HFFc6 (cell line): ENCODE measurements around the gene CNOT10. TPM values are rescaled to one million over a fixed set of nuclear protein-coding genes. Genes with fewer than 3 reads are reported as not detected.

Experiments
- DNase-seq: peaks from one replicate; pipeline ENCODE4 v3.0.0-alpha.2; 2018
- H3K27ac Mint-ChIP-seq: 2 replicates; pipeline ENCODE4 v1.8.0; 2020; ENCODE audit warnings: mild to moderate bottlenecking, mixed read lengths
- H3K27me3 Mint-ChIP-seq: 2 replicates; pipeline ENCODE4 v1.8.0; 2021; ENCODE audit warnings: mild to moderate bottlenecking, moderate library complexity, mixed read lengths; ENCODE audit not compliant: insufficient read depth
- H3K36me3 Mint-ChIP-seq: 2 replicates; pipeline ENCODE4 v1.8.0; 2021; ENCODE audit warnings: low read depth, mixed read lengths
- H3K4me1 Mint-ChIP-seq: 2 replicates; pipeline ENCODE4 v1.8.0; 2020; ENCODE audit warnings: low read depth, mixed read lengths
- H3K4me3 Mint-ChIP-seq: 2 replicates; pipeline ENCODE4 v1.8.0; 2020; ENCODE audit warnings: mild to moderate bottlenecking, moderate library complexity, mixed read lengths
- H3K9me3 Mint-ChIP-seq: 2 replicates; pipeline ENCODE4 v1.8.0; 2020; ENCODE audit warnings: mild to moderate bottlenecking, mixed read lengths
- total RNA-seq, 6 experiments: library from RNA; stranded (reverse); fragmentation: NEBNext Ultra II Directional; extraction: Animal tissue kit (Norgen Biotek cat#: 25700); gene quantifications; 2 replicates in 1 of 6; 3 replicates in 5 of 6; pipeline ENCODE4 v1.2.3, GENCODE V29; 2021
- TF ChIP-seq, protein P1 (sequence below): fragments of 200-600 bp; sonication (generic); IDR thresholded peaks from 2 replicates; pipeline ENCODE4 v1.5.0; 2021; ENCODE audit warnings: antibody characterized with exemption, mild to moderate bottlenecking

CNOT10 gene
- total RNA-seq, 6 experiments from 2014 or later: 16.2 to 23.0 (median 20.0) TPM

DNA sequence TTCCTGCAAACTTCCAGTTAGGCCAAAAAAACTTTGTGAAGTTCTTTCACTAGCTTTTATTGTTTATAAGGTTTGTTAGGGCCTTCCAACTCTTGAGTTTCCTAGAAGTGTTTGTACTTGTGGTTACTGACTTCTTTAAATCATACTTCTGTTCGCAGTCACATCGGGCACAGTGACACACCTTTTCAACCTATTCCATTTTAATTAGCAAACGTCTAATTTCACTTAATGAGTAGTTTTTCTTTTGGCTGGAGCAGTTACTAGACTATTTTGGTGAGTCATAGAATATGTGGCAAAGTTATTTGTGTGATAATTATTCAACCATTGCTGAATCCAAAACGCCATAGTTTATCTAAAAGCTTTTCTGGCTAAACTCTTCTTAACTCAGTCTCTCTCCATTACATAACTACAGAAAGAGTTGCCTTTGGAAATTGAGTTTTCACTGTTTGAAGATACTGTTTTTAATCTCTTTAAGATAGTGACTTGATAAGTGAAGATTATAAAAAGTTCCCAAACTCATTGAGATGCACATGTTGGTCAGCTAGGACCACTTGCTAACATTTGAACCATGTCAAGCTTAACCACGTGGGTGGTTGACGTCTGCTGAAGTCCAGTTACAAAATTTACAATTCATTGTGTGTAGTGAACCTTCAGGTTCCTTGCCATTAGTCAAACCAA is 21.5 kb downstream of the CNOT10 start:
- no peaks in the 10 kb centered on the region; the same call in 1 of the 2 replicates for H3K27me3 Mint-ChIP-seq
- TF ChIP-seq, protein P1, sequence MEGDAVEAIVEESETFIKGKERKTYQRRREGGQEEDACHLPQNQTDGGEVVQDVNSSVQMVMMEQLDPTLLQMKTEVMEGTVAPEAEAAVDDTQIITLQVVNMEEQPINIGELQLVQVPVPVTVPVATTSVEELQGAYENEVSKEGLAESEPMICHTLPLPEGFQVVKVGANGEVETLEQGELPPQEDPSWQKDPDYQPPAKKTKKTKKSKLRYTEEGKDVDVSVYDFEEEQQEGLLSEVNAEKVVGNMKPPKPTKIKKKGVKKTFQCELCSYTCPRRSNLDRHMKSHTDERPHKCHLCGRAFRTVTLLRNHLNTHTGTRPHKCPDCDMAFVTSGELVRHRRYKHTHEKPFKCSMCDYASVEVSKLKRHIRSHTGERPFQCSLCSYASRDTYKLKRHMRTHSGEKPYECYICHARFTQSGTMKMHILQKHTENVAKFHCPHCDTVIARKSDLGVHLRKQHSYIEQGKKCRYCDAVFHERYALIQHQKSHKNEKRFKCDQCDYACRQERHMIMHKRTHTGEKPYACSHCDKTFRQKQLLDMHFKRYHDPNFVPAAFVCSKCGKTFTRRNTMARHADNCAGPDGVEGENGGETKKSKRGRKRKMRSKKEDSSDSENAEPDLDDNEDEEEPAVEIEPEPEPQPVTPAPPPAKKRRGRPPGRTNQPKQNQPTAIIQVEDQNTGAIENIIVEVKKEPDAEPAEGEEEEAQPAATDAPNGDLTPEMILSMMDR: no peak
- H3K36me3 Mint-ChIP-seq: no peaks in the 10 kb centered on the region
- no peak overlapping the region for H3K4me3 Mint-ChIP-seq
- no peaks in the 10 kb centered on the region for H3K9me3 Mint-ChIP-seq
- peaks cover 18% of the 10 kb centered on the region for H3K4me1 Mint-ChIP-seq
- no peak for DNase-seq
- peak overlapping the region; percentile 32 for H3K27ac Mint-ChIP-seq

DNA sequence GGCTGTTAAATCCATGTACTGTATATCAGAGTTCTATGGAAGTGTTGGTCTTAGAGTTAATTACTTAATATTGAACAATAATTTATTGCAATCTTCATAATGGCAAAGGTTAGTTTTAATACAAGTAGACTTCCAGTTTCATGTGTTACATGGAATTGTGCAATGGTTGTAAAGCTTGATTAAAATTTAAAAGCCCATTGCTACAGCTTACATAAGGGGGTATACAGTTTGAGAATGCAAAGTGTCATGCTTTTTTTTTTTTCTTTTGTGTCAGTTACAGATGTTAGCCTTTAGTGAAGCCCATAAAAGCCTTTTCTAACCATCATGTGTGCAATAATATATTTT is 22.0 kb downstream of the CNOT10 start:
- no peaks in the 10 kb centered on the region for H3K36me3 Mint-ChIP-seq
- no peak overlapping the region for H3K4me3 Mint-ChIP-seq
- peaks cover 18% of the 10 kb centered on the region for H3K4me1 Mint-ChIP-seq
- no peaks in the 10 kb centered on the region; the same call in 1 of the 2 replicates for H3K27me3 Mint-ChIP-seq
- TF ChIP-seq, protein P1: no peak
- no peaks in the 10 kb centered on the region for H3K9me3 Mint-ChIP-seq
- DNase-seq: no peak
- H3K27ac Mint-ChIP-seq: no peak overlapping the region

DNA sequence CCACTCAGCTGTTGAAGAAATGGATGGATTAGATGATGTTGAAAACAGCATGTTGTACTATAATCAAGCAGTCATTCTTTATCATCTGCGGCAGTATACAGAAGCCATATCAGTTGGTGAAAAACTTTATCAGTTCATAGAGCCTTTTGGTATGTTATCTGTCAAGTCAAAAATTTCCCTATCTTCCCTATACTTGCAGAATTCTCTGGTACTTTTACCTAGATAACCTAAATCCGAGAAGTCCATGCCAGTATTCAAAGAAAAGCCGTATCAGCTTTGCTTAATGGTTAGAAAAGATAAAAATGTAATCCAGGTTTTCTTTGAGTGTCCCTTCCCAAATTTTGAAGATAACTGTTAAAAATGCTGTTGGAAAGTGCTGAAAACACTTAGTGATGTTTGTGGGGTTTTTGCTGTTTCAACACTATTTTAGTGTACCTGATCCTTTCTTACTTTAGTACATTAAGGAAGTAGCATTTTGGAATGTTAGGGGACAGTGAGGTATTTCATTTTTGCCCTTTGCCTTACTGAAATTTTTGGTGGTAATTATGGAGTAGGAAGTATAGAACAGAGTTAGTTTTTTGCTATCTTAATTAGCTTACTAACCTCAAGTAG is 23.8 kb downstream of the CNOT10 start:
- Mint-ChIP-seq H3K4me3 (no peak overlapping the region), H3K4me1 (peaks cover 11% of the 10 kb centered on the region), H3K27me3 (no peaks in the 10 kb centered on the region; the same call in 1 of the 2 replicates), H3K36me3 (no peaks in the 10 kb centered on the region), H3K9me3 (no peaks in the 10 kb centered on the region), H3K27ac (no peak overlapping the region)
- no peak for DNase-seq
- TF ChIP-seq, protein P1: no peak

DNA sequence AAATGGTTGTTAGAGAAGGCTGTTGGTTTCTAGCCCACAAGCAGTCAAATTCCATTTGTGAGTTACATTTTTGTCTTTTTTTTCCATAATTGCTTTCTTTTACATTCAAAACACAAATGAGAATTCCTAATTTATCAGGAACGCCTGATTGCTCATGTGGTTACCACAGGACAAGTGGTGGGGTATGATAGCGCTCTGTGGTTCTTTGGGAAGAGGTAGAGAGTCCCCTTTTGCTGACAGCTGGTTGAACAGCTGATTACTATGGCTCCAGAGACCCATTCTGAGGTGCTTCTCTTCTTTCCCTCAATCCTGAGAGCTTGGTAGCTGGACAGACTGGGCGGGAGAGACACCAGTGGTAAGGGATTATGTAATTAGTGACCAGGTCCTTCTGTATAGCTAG is 24.4 kb downstream of the CNOT10 start:
- Mint-ChIP-seq H3K36me3 (no peaks in the 10 kb centered on the region), H3K4me1 (peaks cover 10% of the 10 kb centered on the region), H3K27me3 (no peaks in the 10 kb centered on the region; the same call in 1 of the 2 replicates), H3K9me3 (no peaks in the 10 kb centered on the region), H3K4me3 (no peak overlapping the region), H3K27ac (no peak overlapping the region)
- DNase-seq: no peak
- TF ChIP-seq, protein P1: no peak

DNA sequence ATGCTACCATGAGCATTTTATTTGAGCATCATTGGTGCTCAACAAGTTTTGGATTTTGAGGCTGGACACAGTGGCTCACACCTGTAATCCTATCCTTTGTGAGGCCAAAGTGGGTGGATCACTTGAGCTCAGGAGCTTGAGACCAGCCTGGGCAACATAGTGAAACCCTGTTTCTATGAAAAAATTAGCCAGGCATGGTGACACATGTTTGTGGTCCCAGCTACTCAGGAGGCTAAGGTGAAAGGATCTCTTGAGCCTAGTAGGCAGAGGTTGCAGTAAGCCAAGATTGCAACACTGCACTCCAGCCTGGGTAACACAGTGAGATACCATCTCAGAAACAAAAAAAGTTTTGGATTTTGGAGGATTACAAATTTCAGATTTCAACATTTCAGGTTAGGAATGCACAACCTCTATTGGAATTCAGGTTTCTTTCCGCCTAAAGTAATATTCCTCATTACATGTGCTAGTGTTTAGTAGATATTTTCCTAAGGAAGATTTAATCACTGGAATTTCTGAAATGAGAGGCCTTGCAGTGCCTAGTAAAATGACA is 27.6 kb downstream of the CNOT10 start:
- no peak for DNase-seq

More for the DNA sequence above, 27.6 kb downstream of the CNOT10 start:
- H3K9me3 Mint-ChIP-seq: no peaks in the 10 kb centered on the region
- no peaks in the 10 kb centered on the region for H3K36me3 Mint-ChIP-seq
- H3K4me1 Mint-ChIP-seq: peaks cover 6% of the 10 kb centered on the region
- H3K27ac Mint-ChIP-seq: no peak overlapping the region
- H3K27me3 Mint-ChIP-seq: no peaks in the 10 kb centered on the region; the same call in 1 of the 2 replicates
- H3K4me3 Mint-ChIP-seq: no peak overlapping the region
- TF ChIP-seq, protein P1: no peak
